Esophagus squamous epithelium (tissue), 5 donors: Measurements from ENCODE around the gene MRC2. TPM values are rescaled to one million over a fixed set of nuclear protein-coding genes. Genes with fewer than 3 reads are reported as not detected.

Experiments used
- DNase-seq: peaks from one replicate; lab custom pipeline; 2025; lab: John Stamatoyannopoulos, UW
- H3K27ac ChIP-seq, 4 donors: fragments of 200-600 bp; sonication (generic); one replicate each; pipeline ENCODE4 v1.5.1; 2016 to 2019; ENCODE audit warnings: mild to moderate bottlenecking in 1 of 4
- H3K27me3 ChIP-seq, 4 donors: fragments of 200-600 bp; sonication (generic); 1 replicate in 3 of 4; 2 replicates in 1 of 4; pipeline versions ENCODE4 v1.5.1 to v1.6.0; 2017 to 2021; ENCODE audit warnings: antibody characterized with exemption in 1 of 4
- H3K36me3 ChIP-seq, 3 donors: fragments of 200-600 bp; sonication (generic); one replicate each; pipeline ENCODE4 v1.5.1; 2016 to 2019
- H3K4me1 ChIP-seq, 3 donors: fragments of 200-600 bp; sonication (generic); one replicate each; pipeline ENCODE4 v1.5.1; 2017 to 2019
- H3K4me3 ChIP-seq, 4 donors: fragments of 200-600 bp; sonication (generic); 1 replicate in 3 of 4; 2 replicates in 1 of 4; pipeline ENCODE4 v1.5.1; 2016 to 2019; ENCODE audit warnings: mild to moderate bottlenecking in 2 of 4, moderate library complexity in 1 of 4
- H3K9me3 ChIP-seq, 3 donors: fragments of 200-600 bp; sonication (generic); one replicate each; pipeline ENCODE4 v1.5.1; 2016 to 2019
- POLR2A ChIP-seq, 4 donors: fragments of 450-650 bp; IDR thresholded peaks; one replicate each; pipeline ENCODE4 v1.6.1; 2017; ENCODE audit warnings: antibody characterized with exemption in 4 of 4, mild to moderate bottlenecking in 4 of 4, moderate library complexity in 3 of 4
- WGBS, 2 donors: methylation state at CpG; one replicate each; pipeline ENCODE4 v1.1.5; 2018; 5-methylcytosine and 5-hydroxymethylcytosine counted together
- intact Hi-C: fragments of 100-400 bp; cut with DNase I; formaldehyde crosslinking; loops from one replicate; pipeline ENCODE4 v1.15.0; 2022
- small RNA-seq, 4 donors: library from RNA; depleted of rRNA; stranded (forward); fragments of <200 nt; gene quantifications; one replicate each; pipeline ENCODE3, GENCODE V24; 2016
- total RNA-seq, 4 donors: library from RNA; depleted of rRNA; stranded (reverse); fragments of >200 nt; gene quantifications; one replicate each; pipeline ENCODE4 v1.1.0, GENCODE V29; 2016
- TF ChIP-seq, protein P1 (sequence below), 6 experiments: fragments of 450-650 bp in 4 of 6; fragments of 200-600 bp in 2 of 6; sonication (generic) in 2 of 6; IDR thresholded peaks; one replicate each; pipeline ENCODE4 v1.5.1; 2016 to 2019; ENCODE audit warnings: antibody characterized with exemption in 6 of 6, mild to moderate bottlenecking in 4 of 6, moderate library complexity in 4 of 6
- donor health status: DM: yes; HTN: yes; CAD: no.

The MRC2 gene
- total RNA-seq, 4 donors from 2014 or later, result 38.8 to 64.7 (median 61.6) TPM

DNA sequence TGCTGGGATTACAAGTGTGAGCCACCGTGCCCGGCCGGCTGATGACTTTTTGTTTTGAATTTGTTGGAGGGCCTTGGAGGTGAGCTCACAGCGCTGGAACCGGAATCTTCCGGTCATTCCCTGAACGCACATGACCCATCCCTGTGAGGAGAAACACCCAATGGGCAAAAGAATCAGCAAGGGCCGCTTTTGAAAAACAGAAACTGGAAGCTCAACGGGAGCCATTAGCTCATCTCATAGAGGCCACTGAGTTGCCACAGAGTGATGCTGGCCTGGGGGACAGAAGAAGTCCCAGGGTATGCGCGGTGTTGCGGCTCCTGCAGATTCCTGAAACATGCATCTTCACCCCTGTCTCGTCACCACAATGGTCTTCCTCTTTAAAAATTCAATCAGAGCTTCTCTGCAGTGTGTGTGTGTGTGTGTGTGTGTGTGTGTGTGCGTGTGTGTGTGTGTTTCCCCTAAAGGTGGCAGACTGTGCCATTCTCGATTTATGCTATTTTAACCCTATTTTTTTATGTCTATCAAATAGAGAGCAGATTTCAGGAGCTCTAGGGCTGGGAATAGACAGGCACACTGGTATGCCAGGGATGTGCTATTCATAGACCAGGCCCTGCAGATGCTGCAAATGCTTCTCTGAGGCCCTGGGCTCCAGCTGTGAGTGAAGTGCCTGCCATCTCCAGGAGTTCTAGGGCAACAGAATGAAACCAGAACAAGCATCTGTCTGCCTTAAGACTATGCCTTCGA lies 112.3 kb downstream of the MRC2 start:
- 62 to 85% methylated on average over 6 to 8 of the region's 16 CpGs for WGBS, 2 donors

DNA sequence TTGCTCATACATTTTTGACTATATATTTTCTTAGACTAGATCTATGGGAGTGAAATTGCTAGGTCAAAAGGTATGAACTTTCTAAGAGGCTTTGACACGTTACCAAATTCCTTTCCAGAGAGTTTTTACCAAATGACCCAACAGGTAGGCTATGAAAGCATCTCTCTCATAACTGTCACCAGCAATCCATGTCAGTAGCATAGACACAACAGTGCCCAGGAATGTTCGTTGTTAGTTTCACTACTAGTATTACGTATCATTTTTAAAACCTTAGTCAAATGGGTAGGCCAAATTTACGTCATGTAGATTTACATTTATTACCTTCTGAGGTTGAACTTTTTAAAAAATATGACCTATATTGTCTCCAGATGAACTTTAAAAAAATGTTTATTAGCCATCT lies 113.8 kb downstream of the MRC2 start:
- Histone ChIP-seq H3K9me3 (no peaks in the 10 kb centered on the region), H3K36me3 (no peaks in the 10 kb centered on the region), H3K4me1 (no peaks in the 10 kb centered on the region), H3K27ac (no peak overlapping the region), H3K27me3 (peaks cover 0 to 5% (median 0%) of the 10 kb centered on the region in 4 donors), H3K4me3 (no peak overlapping the region)
- TF ChIP-seq, protein P1, sequence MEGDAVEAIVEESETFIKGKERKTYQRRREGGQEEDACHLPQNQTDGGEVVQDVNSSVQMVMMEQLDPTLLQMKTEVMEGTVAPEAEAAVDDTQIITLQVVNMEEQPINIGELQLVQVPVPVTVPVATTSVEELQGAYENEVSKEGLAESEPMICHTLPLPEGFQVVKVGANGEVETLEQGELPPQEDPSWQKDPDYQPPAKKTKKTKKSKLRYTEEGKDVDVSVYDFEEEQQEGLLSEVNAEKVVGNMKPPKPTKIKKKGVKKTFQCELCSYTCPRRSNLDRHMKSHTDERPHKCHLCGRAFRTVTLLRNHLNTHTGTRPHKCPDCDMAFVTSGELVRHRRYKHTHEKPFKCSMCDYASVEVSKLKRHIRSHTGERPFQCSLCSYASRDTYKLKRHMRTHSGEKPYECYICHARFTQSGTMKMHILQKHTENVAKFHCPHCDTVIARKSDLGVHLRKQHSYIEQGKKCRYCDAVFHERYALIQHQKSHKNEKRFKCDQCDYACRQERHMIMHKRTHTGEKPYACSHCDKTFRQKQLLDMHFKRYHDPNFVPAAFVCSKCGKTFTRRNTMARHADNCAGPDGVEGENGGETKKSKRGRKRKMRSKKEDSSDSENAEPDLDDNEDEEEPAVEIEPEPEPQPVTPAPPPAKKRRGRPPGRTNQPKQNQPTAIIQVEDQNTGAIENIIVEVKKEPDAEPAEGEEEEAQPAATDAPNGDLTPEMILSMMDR (IDR thresholded peaks at IDR 0.05), result no peak
- intact Hi-C loops, result no loop called here
- no peak for DNase-seq
- WGBS, 2 donors, result 71 to 79% methylated on average over 4 of the region's 4 CpGs

More for the DNA sequence above, 112.3 kb downstream of the MRC2 start:
- no peaks in the 10 kb centered on the region for H3K9me3 ChIP-seq
- H3K4me3 ChIP-seq, result no peak overlapping the region
- peaks cover 0 to 5% (median 0%) of the 10 kb centered on the region in 4 donors for H3K27me3 ChIP-seq
- no peaks in the 10 kb centered on the region for H3K4me1 ChIP-seq
- no peaks in the 10 kb centered on the region for H3K36me3 ChIP-seq
- no peak for TF ChIP-seq POLR2A (IDR thresholded peaks at IDR 0.05)
- TF ChIP-seq, protein P1 (IDR thresholded peaks at IDR 0.05), result no peak
- DNase-seq, result no peak
- intact Hi-C loops, result no loop called here
- H3K27ac ChIP-seq, result no peak overlapping the region

Small RNA genes within 50 kb of the gene (small RNA-seq; reads per million reads assigned to genes)
- gene RF00019, result 0 reads per million in 4 donors
- 0 reads per million in 4 donors for gene RNU6-446P

Other genes starting within 250 kb of the MRC2 start
- gene EFCAB3, start 247.1 kb upstream of the MRC2 start, total RNA-seq, result not detected
- gene METTL2A, start 203.8 kb upstream of the MRC2 start, total RNA-seq, result 10 to 100 TPM; 14.7 to 17.4 (median 15.8) TPM
- 10 to 100 TPM; 13.2 to 35.5 (median 28.0) TPM for gene TLK2, start 148.8 kb upstream of the MRC2 start, total RNA-seq
- not detected for gene MARCHF10, start 180.6 kb downstream of the MRC2 start, total RNA-seq